IMR-90 (cell line): ENCODE data around the gene TMEM50A. TPM values are rescaled to one million over a fixed set of nuclear protein-coding genes. Genes with fewer than 3 reads are reported as not detected.
A peak's percentile ranks its signal among the peaks of the same experiment; 100 is the strongest.
"Not testable (repeated sequence)": the region's sequence is repeated elsewhere in the genome, so short reads cannot be mapped to it uniquely, and the experiment has no call there.

Experiments used
- ATAC-seq: fragments of 200-7000 bp; cut with Tn5 transposase; 2 replicates; pipeline ENCODE4 v1.9.1; 2020; ENCODE audit warnings: low read depth, mild to moderate bottlenecking, moderate library complexity
- BruUV-seq: library from RNA; stranded (reverse); fragments of 400-500 nt; replicated peaks from 2 replicates; lab custom pipeline; 2021; lab: Mats Ljungman, UMichigan
- CTCF ChIA-PET: fragments of 300-600 bp; formaldehyde crosslinking; extraction: SDS; loops from one replicate; lab custom pipeline; 2021; ENCODE audit warnings: antibody characterized with exemption; lab: Yijun Ruan, JAX
- POLR2A ChIA-PET: fragments of 300-600 bp; sonication (Branson Sonifier 250); formaldehyde crosslinking; loops from one replicate; lab custom pipeline; 2022; ENCODE audit warnings: antibody characterized with exemption; ENCODE audit not compliant: unreplicated experiment; lab: Charles Lee
- DNase-seq: peaks from one replicate; pipeline ENCODE4 v3.0.0; 2013
- H2AFZ ChIP-seq: replicated peaks from 2 replicates; pipeline ENCODE3; 2013; ENCODE audit warnings: low read length, mild to moderate bottlenecking; ENCODE audit not compliant: poor library complexity
- H2AK5ac ChIP-seq: 2 replicates; pipeline ENCODE4 v1.6.1; 2013; ENCODE audit warnings: low read depth, low read length, inconsistent platforms
- H2AK9ac ChIP-seq: replicated peaks from 2 replicates; pipeline ENCODE3; 2013; ENCODE audit warnings: mild to moderate bottlenecking, low read depth, low read length, moderate library complexity; ENCODE audit not compliant: poor library complexity
- H2BK120ac ChIP-seq: 2 replicates; pipeline ENCODE4 v1.6.1; 2013; ENCODE audit warnings: low read depth, low read length, inconsistent platforms
- H2BK15ac ChIP-seq: 3 replicates; pipeline ENCODE4 v1.6.1; 2013; ENCODE audit warnings: low read depth, low read length, inconsistent platforms
- H2BK20ac ChIP-seq: 2 replicates; pipeline ENCODE4 v1.6.1; 2013; ENCODE audit warnings: low read depth, mild to moderate bottlenecking, inconsistent platforms, low read length, moderate library complexity
- H2BK5ac ChIP-seq: 2 replicates; pipeline ENCODE4 v1.6.1; 2013; ENCODE audit warnings: mild to moderate bottlenecking, low read depth, low read length, inconsistent platforms; ENCODE audit not compliant: poor library complexity, severe bottlenecking
- H3K14ac ChIP-seq: replicated peaks from 2 replicates; pipeline ENCODE4 v1.6.1; 2013; ENCODE audit warnings: low read depth, low read length, inconsistent platforms
- H3K18ac ChIP-seq: 2 replicates; pipeline ENCODE4 v1.6.1; 2013; ENCODE audit warnings: low read depth, low read length, control low read depth
- H3K23ac ChIP-seq: 2 replicates; pipeline ENCODE4 v1.6.1; 2013; ENCODE audit warnings: low read depth, low read length, inconsistent platforms
- H3K27ac ChIP-seq: 2 replicates; pipeline ENCODE4 v1.5.1; 2013; ENCODE audit warnings: mild to moderate bottlenecking, control low read depth, low read length; ENCODE audit not compliant: insufficient read depth
- H3K27me3 ChIP-seq: 2 replicates; pipeline ENCODE4 v1.6.1; 2013; ENCODE audit warnings: low read length; ENCODE audit not compliant: control insufficient read depth, insufficient read depth
- H3K36me3 ChIP-seq: 2 replicates; pipeline ENCODE4 v1.6.1; 2013; ENCODE audit warnings: low read length, mixed read lengths; ENCODE audit not compliant: control insufficient read depth, insufficient read depth
- H3K4ac ChIP-seq: 2 replicates; pipeline ENCODE4 v1.6.1; 2013; ENCODE audit warnings: low read depth, low read length, inconsistent platforms
- H3K4me1 ChIP-seq: 2 replicates; pipeline ENCODE4 v1.6.1; 2013; ENCODE audit warnings: low read length, mixed read lengths; ENCODE audit not compliant: control insufficient read depth, insufficient read depth
- H3K4me2 ChIP-seq: 2 replicates; pipeline ENCODE4 v1.6.1; 2013; ENCODE audit warnings: low read depth, mild to moderate bottlenecking, control low read depth, low read length, moderate library complexity
- H3K4me3 ChIP-seq: 2 replicates; pipeline ENCODE4 v1.5.1; 2013; ENCODE audit warnings: low read depth, mild to moderate bottlenecking, control low read depth, low read length, moderate library complexity; ENCODE audit not compliant: insufficient read depth
- H3K56ac ChIP-seq: 2 replicates; pipeline ENCODE4 v1.6.1; 2013; ENCODE audit warnings: low read length, inconsistent platforms; ENCODE audit not compliant: insufficient read depth; ENCODE audit errors: extremely low read depth
- H3K79me1 ChIP-seq, 2 experiments: 2 replicates each; pipeline ENCODE4 v1.6.1; 2013; ENCODE audit warnings: low read length in 2 of 2, inconsistent platforms in 1 of 2, low read depth in 1 of 2
- H3K9ac ChIP-seq: 2 replicates; pipeline ENCODE4 v1.6.1; 2013; ENCODE audit warnings: low read depth, low read length, control low read depth
- H3K9me1 ChIP-seq: 2 replicates; pipeline ENCODE4 v1.6.1; 2013; ENCODE audit warnings: low read length, inconsistent platforms; ENCODE audit not compliant: insufficient read depth
- H3K9me3 ChIP-seq: 2 replicates; pipeline ENCODE4 v1.6.1; 2013; ENCODE audit warnings: low read length; ENCODE audit not compliant: control insufficient read depth, insufficient read depth
- H4K20me1 ChIP-seq: 2 replicates; pipeline ENCODE4 v1.6.1; 2013; ENCODE audit warnings: low read length, inconsistent platforms; ENCODE audit not compliant: insufficient read depth
- H4K5ac ChIP-seq: 2 replicates; pipeline ENCODE4 v1.6.1; 2013; ENCODE audit warnings: mild to moderate bottlenecking, low read depth, low read length, control low read depth
- H4K8ac ChIP-seq, 2 experiments: 2 replicates each; pipeline ENCODE4 v1.6.1; 2013; ENCODE audit warnings: low read depth in 2 of 2, low read length in 2 of 2, control low read depth in 1 of 2, inconsistent platforms in 1 of 2
- H4K91ac ChIP-seq: 2 replicates; pipeline ENCODE4 v1.6.1; 2013; ENCODE audit warnings: low read depth, low read length, inconsistent platforms; ENCODE audit not compliant: insufficient read depth
- WGBS, 2 experiments: methylation state at CpG; one replicate each; pipeline versions ENCODE4 v1.1.5 to v1.1.7; 2013; ENCODE audit warnings: missing lambda C conversion rate in 2 of 2; ENCODE audit not compliant: insufficient read length in 1 of 2; ENCODE audit errors: extremely low coverage in 2 of 2; 5-methylcytosine and 5-hydroxymethylcytosine counted together
- dilution Hi-C: fragments of 300-500 bp; cut with HindIII; formaldehyde crosslinking; loops from one replicate; pipeline ENCODE4 v1.14.3; 2018; ENCODE audit warnings: low sequenced_read_pairs; ENCODE audit not compliant: unreplicated experiment
- in situ Hi-C: fragments of 300-500 bp; cut with MboI; formaldehyde crosslinking; loops from 3 replicates; pipeline ENCODE4 v1.14.3; 2019; ENCODE audit warnings: low sequenced_read_pairs, inconsistent platforms, mixed read lengths
- intact Hi-C: fragments of 100-400 bp; cut with micrococcal nuclease; formaldehyde crosslinking; loops from 2 replicates; pipeline ENCODE4 v1.10.0; 2022
- polyA plus RNA-seq, 3 experiments: library from polyadenylated mRNA; depleted of rRNA; stranded (reverse); fragments of >200 nt; gene quantifications; 2 replicates each; pipeline ENCODE4 v1.2.3, GENCODE V29; 2012; ENCODE audit warnings: low replicate concordance in 1 of 3
- total RNA-seq: library from RNA; depleted of rRNA; stranded (reverse); fragments of >200 nt; gene quantifications from 2 replicates; pipeline ENCODE4 v1.2.3, GENCODE V29; 2012

Gene TMEM50A
- total and polyA plus RNA-seq, 2 of the 4 experiments (the other 2 are of a cell fraction): 48.4 to 63.9 TPM

GRCh38 chr1:25369691-25370271, 31.6 kb downstream of the TMEM50A start:
- H3K4me1 ChIP-seq: not testable (repeated sequence)

More at GRCh38 chr1:25369691-25370271, 31.6 kb downstream of the TMEM50A start:
- H4K8ac ChIP-seq, H4K20me1 ChIP-seq, H4K5ac ChIP-seq, H3K27me3 ChIP-seq, POLR2A ChIA-PET, H3K79me1 ChIP-seq, H2BK5ac ChIP-seq, in situ Hi-C loops, intact Hi-C loops, H3K56ac ChIP-seq, H3K4me3 ChIP-seq, CTCF ChIA-PET, H3K23ac ChIP-seq, H2AK9ac ChIP-seq, H2BK15ac ChIP-seq, H3K27ac ChIP-seq, H3K36me3 ChIP-seq, H3K9me1 ChIP-seq, ATAC-seq, H3K18ac ChIP-seq, DNase-seq, H3K9ac ChIP-seq, H3K4me2 ChIP-seq, BruUV-seq, H2AFZ ChIP-seq, H3K9me3 ChIP-seq, H4K91ac ChIP-seq, dilution Hi-C loops: not testable (repeated sequence)
- H2AK5ac ChIP-seq: peak overlapping the region; percentile 87
- peak overlapping the region; percentile 72; the same call in 1 of the 2 replicates for H3K14ac ChIP-seq
- H2BK120ac ChIP-seq: 0 out of 2 replicates have a peak overlapping the region, but pooled peaks have one; percentile 89
- WGBS, 2 experiments: 83% methylated on average over 7 of the region's 12 CpGs; no CpG with 5 or more reads in 1 of the 2 experiments
- H2BK20ac ChIP-seq: peak overlapping the region; percentile 76
- peak overlapping the region; percentile 93 for H3K4ac ChIP-seq
